Measurements from ENCODE around the gene SFMBT2.
A peak's percentile ranks its signal among the peaks of the same experiment; 100 is the strongest.

SFMBT2 gene

GRCh38 chr10:7121154-7121797, 289.6 kb downstream of the SFMBT2 start:
- peak; percentile 67 for DNase-seq

GRCh38 chr10:7119325-7120015, 291.4 kb downstream of the SFMBT2 start:
- DNase-seq: no peak

- DNase-seq: no peak
Observed at GRCh38 chr10:7117806-7118674, 292.8 kb downstream of the SFMBT2 start.

- no peak for DNase-seq
Observed at GRCh38 chr10:7117177-7117799, 293.5 kb downstream of the SFMBT2 start.

- DNase-seq: no peak
Observed at GRCh38 chr10:7111561-7111960, 299.3 kb downstream of the SFMBT2 start.

GRCh38 chr10:7111089-7111488, 299.7 kb downstream of the SFMBT2 start:
- no peak for DNase-seq

Measured in stimulated activated CD4-positive, alpha-beta T cell treated with anti-CD3 and anti-CD28 coated beads, Interleukin-4, amount 100 ng/mL, for 1 hour (primary cell).